ENCODE measurements around the gene KNCN.

Gene KNCN

GRCh38 chr1:46569116-46569515 is 17.7 kb upstream of the KNCN start:
- DNase-seq (ENCODE audit: low read depth in 2 of 2), result no peak

DNA sequence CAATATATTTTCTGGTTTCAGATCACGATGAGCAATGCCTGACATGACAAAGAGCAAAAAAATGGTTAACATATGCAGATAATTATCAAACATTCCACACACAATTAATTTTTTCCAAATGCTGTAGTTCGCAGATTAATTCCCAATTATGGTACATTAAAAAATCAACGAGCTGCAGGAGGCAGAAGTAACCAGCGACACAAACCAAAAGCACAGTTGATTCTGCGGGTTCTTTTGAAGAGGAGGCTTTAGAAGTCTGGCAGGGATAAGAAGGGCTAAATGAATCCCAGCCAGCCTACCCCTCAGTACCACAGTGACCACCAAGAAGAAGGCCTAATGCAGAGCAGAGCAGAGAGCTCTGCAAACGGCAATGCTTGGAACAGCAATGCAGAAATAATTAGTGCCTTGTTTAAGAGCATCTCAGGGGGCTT is 17.0 kb upstream of the KNCN start:
- DNase-seq (ENCODE audit: low read depth in 2 of 2), result no peak

DNA sequence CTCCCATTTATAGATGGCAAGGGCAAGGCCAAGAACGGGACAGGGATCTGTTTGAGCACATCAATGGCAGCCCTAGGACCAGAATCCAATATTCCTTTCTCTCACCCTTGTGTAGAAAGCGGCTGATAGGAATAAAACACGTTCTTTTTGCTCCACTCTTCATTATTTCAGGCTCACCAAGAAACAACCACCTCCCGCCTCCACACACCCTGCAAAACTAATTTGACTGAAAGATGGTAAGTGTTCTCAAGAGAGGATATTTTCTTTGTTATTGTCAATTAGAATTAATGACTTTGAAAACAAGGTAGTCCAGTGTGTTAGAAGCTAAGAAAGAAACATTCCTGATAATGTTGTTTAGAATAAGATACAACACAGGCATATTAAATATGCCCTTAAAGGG is 11.9 kb upstream of the KNCN start:
- no peak for DNase-seq (ENCODE audit: low read depth in 2 of 2)

DNA sequence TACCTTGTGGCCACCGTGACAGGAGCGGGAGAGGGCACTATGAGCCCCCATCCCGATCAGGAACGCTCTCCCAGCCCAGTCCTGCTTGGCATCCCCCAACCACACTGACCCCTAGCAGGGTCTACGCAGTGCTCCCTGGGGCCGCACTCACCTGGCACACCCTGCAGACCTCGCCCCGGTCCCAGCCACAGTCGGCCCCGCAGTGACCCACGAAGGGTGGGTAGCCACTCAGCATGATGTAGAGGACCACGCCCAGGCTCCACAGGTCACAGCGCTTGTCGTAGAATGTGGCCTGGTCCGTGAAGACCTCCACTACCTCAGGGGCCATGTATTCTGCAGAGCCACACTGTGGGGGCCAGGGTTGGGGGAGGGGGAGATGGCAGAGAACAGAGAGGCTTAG is 11.1 kb upstream of the KNCN start:
- DNase-seq (ENCODE audit: low read depth in 2 of 2), result no peak

- no peak for DNase-seq (ENCODE audit: low read depth in 2 of 2)
Measured at GRCh38 chr1:46558966-46559365, 7.5 kb upstream of the KNCN start.

DNA sequence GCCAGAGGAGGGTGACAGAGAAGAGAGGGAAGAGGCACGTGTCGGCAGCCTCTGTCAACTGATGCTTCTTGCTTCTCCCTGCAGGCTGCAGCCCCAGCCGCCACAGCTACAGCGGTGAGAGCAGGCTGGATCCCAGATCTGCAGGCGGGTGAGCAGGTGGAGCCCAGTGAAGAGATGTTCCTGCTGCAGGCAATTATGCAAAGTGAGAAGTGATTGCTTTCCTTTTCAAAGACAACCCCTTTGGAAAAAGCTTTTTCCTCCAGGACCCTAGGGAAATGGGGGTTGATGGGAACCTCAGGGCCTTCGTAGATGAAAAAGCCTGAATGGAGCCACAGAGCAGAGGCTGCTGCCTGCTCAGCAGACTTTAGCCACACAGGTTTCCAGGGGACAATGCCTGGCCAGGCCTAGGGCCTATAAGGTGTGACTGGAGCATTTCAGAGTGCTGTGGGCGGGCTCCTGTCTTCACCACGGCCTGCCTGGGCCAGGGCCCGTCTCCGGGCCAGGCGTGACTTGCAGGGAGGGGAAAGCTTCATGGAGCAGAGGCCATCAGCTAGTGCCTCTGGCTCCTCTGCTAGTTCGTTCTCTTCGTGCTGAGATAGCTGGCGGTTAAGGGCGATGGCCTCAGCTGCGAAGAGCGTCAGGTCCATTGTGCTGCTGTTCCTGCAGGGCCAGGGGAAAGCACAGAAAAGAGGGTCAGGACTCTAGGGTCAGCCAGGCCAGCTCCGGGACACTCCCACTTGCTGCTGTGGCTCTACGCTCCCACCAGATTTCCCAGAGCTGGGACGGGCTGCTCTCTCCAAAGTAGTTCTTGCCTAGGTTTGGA is 6.9 kb upstream of the KNCN start:
- no peak for DNase-seq (ENCODE audit: low read depth in 2 of 2)

- no peak for DNase-seq (ENCODE audit: low read depth in 2 of 2)
Measured at GRCh38 chr1:46557403-46557802, 6.0 kb upstream of the KNCN start.

GRCh38 chr1:46556822-46557221 is 5.4 kb upstream of the KNCN start:
- DNase-seq (ENCODE audit: low read depth in 2 of 2), result no peak

DNA sequence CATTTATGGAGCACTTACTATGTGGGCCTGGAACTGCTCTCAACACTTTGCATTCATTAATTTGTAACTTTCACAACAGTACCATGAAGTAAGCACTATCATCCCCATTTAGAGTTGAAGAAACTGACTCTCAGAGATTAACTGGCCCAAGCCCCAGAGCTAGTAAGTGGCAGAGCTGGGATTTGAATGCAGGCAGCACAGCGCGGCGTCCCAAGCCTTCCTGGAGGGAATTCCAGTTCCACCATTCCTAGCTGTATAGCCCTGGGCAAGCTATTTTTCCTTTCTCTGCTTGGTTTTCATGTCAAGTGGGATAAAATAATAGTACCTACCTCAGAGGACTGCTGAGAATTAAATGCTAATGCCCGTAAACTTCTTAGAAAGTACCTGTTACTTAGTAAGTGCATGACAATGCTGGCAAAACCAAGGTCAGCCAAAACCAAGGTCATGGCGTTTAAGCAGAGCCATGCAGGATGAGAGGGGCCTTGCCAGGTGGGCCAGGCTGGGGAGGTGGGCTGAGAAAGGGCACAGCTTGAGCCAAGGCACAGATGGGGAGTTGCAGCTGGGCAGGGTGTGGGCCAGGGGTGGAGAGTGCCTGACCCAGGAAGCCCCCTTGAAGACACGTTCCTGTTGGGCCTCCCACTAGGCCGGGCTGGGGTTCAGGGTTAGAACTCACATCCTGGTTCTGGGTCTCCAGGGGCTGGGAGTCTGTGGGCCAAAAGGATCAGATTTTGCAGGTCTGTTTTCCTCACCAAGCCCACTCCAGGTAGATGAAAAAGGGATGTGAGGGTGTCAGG is 4.6 kb upstream of the KNCN start:
- no peak for DNase-seq (ENCODE audit: low read depth in 2 of 2)

- no peak for DNase-seq (ENCODE audit: low read depth in 2 of 2)
Measured at GRCh38 chr1:46554597-46555381, 3.3 kb upstream of the KNCN start.

GRCh38 chr1:46554236-46554596 is 2.8 kb upstream of the KNCN start:
- DNase-seq (ENCODE audit: low read depth in 2 of 2), result no peak

DNA sequence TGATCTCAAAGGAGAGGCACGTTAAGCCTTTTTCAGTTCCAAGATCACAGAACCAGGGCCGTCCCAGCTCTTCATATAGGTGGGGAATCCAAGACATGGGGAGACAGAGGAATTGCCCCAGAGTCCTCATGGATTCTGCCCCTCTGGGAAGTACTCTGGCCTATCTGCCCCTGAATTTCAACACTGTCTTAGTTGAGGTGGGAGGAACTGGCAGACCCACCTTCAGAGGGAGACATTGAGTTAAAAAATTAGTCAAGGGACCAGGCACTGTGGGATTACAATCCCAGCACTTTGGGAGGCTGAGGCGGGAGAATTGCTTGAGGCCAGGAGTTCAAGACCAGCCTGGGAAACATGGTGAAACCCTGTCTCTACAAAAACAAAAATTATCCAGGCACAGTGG is 2.1 kb upstream of the KNCN start:
- DNase-seq (ENCODE audit: low read depth in 2 of 2), result no peak

DNA sequence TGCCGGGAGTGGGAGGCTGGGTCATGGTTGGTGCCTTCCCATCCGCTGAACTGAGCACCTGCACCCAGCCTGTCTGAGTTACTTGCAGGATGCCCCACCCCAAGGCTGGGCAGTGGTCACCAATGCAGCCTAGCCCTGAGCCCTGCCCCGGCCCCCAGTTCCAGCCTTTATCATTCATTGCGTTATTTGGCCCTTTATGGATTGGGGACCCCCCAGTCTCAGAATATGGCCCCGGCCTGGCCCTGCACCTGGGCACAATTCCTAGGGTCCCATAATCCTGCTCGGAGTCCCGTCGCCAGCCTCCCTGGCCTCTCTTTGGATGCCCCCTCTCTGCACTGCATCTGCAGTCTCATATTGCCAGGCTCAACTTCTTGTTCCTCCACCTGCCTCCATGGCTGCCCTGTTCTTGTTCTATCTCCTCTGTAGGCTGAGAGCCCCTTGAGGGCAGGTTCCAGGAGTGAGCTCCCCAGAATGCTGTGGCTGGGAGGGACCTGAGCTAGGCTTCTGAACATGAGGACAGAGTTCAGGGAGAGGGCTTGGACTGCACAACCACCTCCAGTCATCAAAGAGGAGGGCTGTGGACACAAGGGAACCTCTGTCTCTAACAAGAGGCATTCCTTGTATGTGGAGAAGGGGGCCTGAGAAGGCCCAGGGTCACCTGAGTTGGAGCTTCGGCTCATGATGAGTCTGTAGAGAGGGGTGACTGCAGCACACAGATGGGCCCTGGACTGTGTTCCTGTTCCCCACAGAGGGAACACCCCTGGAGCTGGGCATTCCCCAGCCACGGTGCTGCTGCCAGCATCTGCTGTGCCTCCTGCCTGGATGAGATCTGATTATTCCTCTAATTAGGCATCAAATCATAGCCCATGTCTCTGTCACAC is 1.1 kb upstream of the KNCN start:
- DNase-seq (ENCODE audit: low read depth in 2 of 2), result no peak

DNA sequence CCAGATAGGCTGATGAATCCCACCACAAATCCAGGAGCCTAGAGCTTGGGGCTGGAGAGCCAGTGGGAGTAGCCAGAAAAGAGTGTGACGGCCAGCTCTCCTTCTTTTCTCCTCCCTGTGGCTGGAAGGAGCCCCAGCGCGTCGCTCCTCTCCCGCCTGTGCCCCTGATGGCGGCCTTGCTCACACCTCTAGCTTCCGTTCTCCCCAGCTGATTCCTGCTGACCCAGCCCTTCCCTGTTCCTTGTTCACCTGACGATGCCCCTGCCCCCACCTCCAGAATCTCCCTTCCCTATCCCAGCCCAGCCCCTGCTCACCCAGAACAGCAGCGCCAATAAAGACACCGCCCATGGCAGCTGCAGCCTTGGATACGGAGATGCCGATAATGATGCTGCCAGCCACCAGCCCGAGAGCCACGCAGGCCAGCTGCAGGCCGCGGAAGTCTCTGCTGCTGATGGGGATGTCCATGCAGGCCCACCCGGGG is 656 bp downstream of the KNCN start:
- no peak for DNase-seq (ENCODE audit: low read depth in 2 of 2)

DNA sequence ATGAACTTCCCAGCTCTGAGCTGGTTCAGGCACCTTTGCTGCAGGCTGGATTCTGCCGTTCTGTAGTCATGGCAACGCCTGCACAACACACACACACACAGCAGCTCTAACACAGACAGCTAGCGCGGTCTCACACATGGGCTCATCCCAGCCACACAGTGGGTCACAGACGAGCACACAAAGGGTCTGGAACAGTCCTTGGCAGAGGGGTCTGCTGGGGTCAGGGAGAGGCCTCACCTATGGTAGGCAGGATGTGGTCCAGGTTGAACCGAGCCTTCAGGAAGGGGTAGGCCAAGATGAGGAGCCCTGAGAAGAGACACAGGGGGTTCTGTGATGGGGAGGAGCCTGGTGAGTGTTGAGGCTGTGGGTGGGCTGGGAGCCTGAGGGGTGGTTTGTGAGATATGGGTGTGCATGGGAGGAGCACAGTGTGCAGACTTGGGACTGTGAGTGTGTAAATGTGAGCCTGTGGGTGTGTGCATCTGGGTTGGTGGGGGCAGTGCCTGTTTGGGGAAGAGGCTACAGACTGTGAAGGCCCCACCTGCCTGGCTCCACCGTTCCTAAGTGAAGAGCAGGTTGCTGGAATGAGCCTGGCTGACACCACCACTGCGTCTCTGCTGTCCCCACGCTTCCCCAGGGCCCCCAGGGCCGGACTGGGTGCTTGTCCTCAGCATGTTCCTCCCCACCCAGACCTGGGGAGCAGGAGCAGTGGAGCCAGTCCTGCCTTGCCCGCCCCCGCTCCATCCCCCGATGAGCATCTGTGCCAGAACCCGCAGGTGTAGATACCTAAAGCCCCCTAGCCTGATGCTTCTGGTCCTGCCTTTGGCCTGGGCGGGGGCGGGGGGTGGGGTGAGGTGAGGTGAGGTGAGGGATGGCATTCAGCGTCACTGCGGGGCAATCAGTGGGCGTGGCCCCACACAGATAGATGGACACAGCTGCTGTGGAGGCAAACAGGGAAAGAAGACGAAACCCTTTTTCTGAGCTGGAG is 1.5 kb downstream of the KNCN start:
- peak; percentile 20 to 36 for DNase-seq (ENCODE audit: low read depth in 2 of 2)

- DNase-seq (ENCODE audit: low read depth in 2 of 2), result no peak
Measured at GRCh38 chr1:46547481-46548383, 3.7 kb downstream of the KNCN start.

- no peak for DNase-seq (ENCODE audit: low read depth in 2 of 2)
Measured at GRCh38 chr1:46546210-46546609, 5.2 kb downstream of the KNCN start.

DNA sequence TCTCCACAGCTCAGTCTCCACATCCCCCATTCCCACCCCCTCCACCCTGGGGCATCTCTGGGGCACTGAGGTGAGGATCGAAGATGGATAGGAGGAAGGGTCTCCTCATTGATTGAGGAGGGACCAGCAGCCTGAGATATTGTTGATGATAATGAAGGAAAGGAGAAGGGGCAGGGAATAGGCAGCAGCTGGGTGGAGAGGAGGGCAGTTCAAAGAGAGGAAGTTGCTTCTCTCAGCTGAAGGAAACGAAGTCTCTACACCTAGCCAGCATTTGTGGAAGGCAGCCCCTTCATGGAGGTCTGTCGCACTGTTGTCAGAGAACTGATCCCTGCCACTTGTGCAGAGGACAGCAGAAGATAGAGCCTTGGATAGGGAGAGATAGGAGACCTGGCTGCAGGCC is 5.7 kb downstream of the KNCN start:
- no peak for DNase-seq (ENCODE audit: low read depth in 2 of 2)
